SK-N-SH (cell line): ENCODE results near the gene STAT6. TPM values are rescaled to one million over a fixed set of nuclear protein-coding genes. Genes with fewer than 3 reads are reported as not detected.

Experiments used
- CTCF ChIA-PET: fragments of 300-600, 350-600 bp; formaldehyde crosslinking; extraction: SDS; loops from one replicate; lab custom pipeline; 2021; lab: Yijun Ruan, JAX
- POLR2A ChIA-PET: fragments of 350-600 bp; sonication (Branson Sonifier 250); formaldehyde crosslinking; extraction: SDS; loops from one replicate; lab custom pipeline; 2020; ENCODE audit warnings: antibody characterized with exemption, inconsistent platforms; lab: Yijun Ruan, JAX
- DNase-seq: peaks from one replicate; pipeline ENCODE4 v3.0.0; 2012
- H2AFZ ChIP-seq: fragments of 200-600 bp; sonication (generic); 2 replicates; pipeline ENCODE4 v1.8.1; 2016; ENCODE audit warnings: antibody characterized with exemption, mild to moderate bottlenecking, low read depth
- H3F3A ChIP-seq: fragments of 200-600 bp; sonication (generic); replicated peaks from 2 replicates; pipeline ENCODE3; 2016; ENCODE audit warnings: antibody characterized with exemption, mild to moderate bottlenecking; ENCODE audit not compliant: insufficient read depth
- H3K27ac ChIP-seq, 2 experiments: fragments of 200-500 bp in 1 of 2; fragments of 200-600 bp in 1 of 2; sonication (Bioruptor generic) in 1 of 2; sonication (generic), shearing (Covaris generic) in 1 of 2; 2 replicates each; pipeline versions ENCODE4 v1.5.1 to v1.6.1; 2014 to 2016; ENCODE audit warnings: low read depth in 2 of 2, inconsistent platforms in 1 of 2, low read length in 1 of 2, mild to moderate bottlenecking in 1 of 2, mixed read lengths in 1 of 2
- H3K27me3 ChIP-seq: fragments of 200-600 bp; sonication (generic), shearing (Covaris generic); 2 replicates; pipeline ENCODE4 v1.6.1; 2016; ENCODE audit warnings: mixed run types; ENCODE audit not compliant: insufficient read depth
- H3K36me3 ChIP-seq, 2 experiments: fragments of 200-500 bp in 1 of 2; fragments of 200-600 bp in 1 of 2; sonication (Bioruptor generic) in 1 of 2; sonication (generic) in 1 of 2; replicated peaks in 1 of 2; 2 replicates each; pipeline versions ENCODE3 to v1.5.1; 2014 to 2016; ENCODE audit warnings: low read length in 1 of 2, mild to moderate bottlenecking in 1 of 2; ENCODE audit not compliant: insufficient read depth in 2 of 2, control insufficient read depth in 1 of 2
- H3K4me1 ChIP-seq, 2 experiments: fragments of 200-500 bp in 1 of 2; fragments of 200-600 bp in 1 of 2; sonication (Bioruptor generic) in 1 of 2; sonication (generic), shearing (Covaris generic) in 1 of 2; 2 replicates each; pipeline versions ENCODE4 v1.5.1 to v1.6.1; 2014 to 2016; ENCODE audit warnings: low read depth in 1 of 2, low read length in 1 of 2, mixed run types in 1 of 2; ENCODE audit not compliant: insufficient read depth in 2 of 2, control insufficient read depth in 1 of 2
- H3K4me2 ChIP-seq: fragments of 200-600 bp; sonication (generic), shearing (Covaris generic); 2 replicates; pipeline ENCODE4 v1.6.1; 2017; ENCODE audit warnings: mixed run types
- H3K4me3 ChIP-seq, 2 experiments: fragments of 200-500 bp in 1 of 2; fragments of 200-600 bp in 1 of 2; sonication (Bioruptor generic) in 1 of 2; sonication (generic), shearing (Covaris generic) in 1 of 2; 2 replicates each; pipeline versions ENCODE4 v1.5.1 to v1.8.1; 2014 to 2016; ENCODE audit warnings: low read depth in 2 of 2, inconsistent platforms in 1 of 2, low read length in 1 of 2, mild to moderate bottlenecking in 1 of 2, mixed read lengths in 1 of 2, moderate library complexity in 1 of 2
- H3K79me2 ChIP-seq: fragments of 200-600 bp; sonication (generic); 2 replicates; pipeline ENCODE4 v1.8.1; 2017; ENCODE audit warnings: mild to moderate bottlenecking; ENCODE audit not compliant: insufficient read depth
- H3K9ac ChIP-seq: fragments of 200-600 bp; sonication (generic); 2 replicates; pipeline ENCODE4 v1.6.1; 2017; ENCODE audit warnings: mixed run types
- H3K9me2 ChIP-seq: fragments of 200-600 bp; sonication (generic); 2 replicates; pipeline ENCODE4 v1.6.1; 2017; ENCODE audit warnings: mixed run types
- H3K9me3 ChIP-seq: fragments of 200-600 bp; sonication (generic); 2 replicates; pipeline ENCODE4 v1.6.1; 2017; ENCODE audit warnings: mixed run types, mild to moderate bottlenecking, moderate library complexity
- H4K20me1 ChIP-seq: fragments of 200-600 bp; sonication (generic); 2 replicates; pipeline ENCODE4 v1.6.1; 2017; ENCODE audit warnings: mild to moderate bottlenecking, mixed run types; ENCODE audit not compliant: insufficient read depth
- CHD2 ChIP-seq: fragments of 150-350 bp; IDR thresholded peaks from 2 replicates; pipeline ENCODE4 v1.6.1; 2018; ENCODE audit warnings: low read length; ENCODE audit not compliant: partially characterized antibody
- EP300 ChIP-seq, 2 experiments: IDR thresholded peaks; 2 replicates each; pipeline versions ENCODE4 v1.4.0 to v1.6.1; 2012; ENCODE audit warnings: borderline replicate concordance in 1 of 2, low read depth in 1 of 2, low read length in 1 of 2
- EZH2phosphoT487 ChIP-seq: fragments of 200-600 bp; sonication (generic); IDR thresholded peaks from 2 replicates; pipeline ENCODE4 v1.6.1; 2017; ENCODE audit warnings: low read depth, mixed run types, mild to moderate bottlenecking, antibody characterized with exemption, moderate library complexity, borderline replicate concordance
- FOXM1 ChIP-seq: IDR thresholded peaks from 2 replicates; pipeline ENCODE4 v1.4.0; 2012; ENCODE audit warnings: low read depth, mild to moderate bottlenecking
- GATA2 ChIP-seq: sonication (generic); formaldehyde crosslinking; IDR thresholded peaks from 2 replicates; pipeline ENCODE4 v1.5.0; 2020; ENCODE audit warnings: mild to moderate bottlenecking, missing genetic modification reagents
- JUND ChIP-seq: IDR thresholded peaks from 2 replicates; pipeline ENCODE4 v1.4.0; 2012
- MEF2A ChIP-seq: IDR thresholded peaks from 2 replicates; pipeline ENCODE4 v1.4.0; 2012; ENCODE audit warnings: low read depth, borderline replicate concordance
- MXI1 ChIP-seq: IDR thresholded peaks from 2 replicates; pipeline ENCODE4 v1.6.1; 2012; ENCODE audit warnings: mild to moderate bottlenecking, low read depth, low read length, improper control_type of control experiment
- NFIC ChIP-seq: IDR thresholded peaks from 2 replicates; pipeline ENCODE4 v1.4.0; 2012; ENCODE audit warnings: borderline replicate concordance
- RCOR1 ChIP-seq: fragments of 150-350 bp; IDR thresholded peaks from 2 replicates; pipeline ENCODE4 v1.6.1; 2017; ENCODE audit warnings: antibody characterized with exemption, low read length
- SMC3 ChIP-seq: IDR thresholded peaks from 2 replicates; pipeline ENCODE4 v1.6.1; 2012; ENCODE audit warnings: low read depth, low read length, improper control_type of control experiment
- TCF12 ChIP-seq: IDR thresholded peaks from 2 replicates; pipeline ENCODE4 v1.4.0; 2012
- WGBS: methylation state at CpG from one replicate; pipeline ENCODE4 v1.1.6; 2017; ENCODE audit warnings: low lambda C conversion rate; 5-methylcytosine and 5-hydroxymethylcytosine counted together
- polyA plus RNA-seq, 3 experiments: library from polyadenylated mRNA; depleted of rRNA; stranded (reverse); fragments of >200 nt; gene quantifications; 2 replicates each; pipeline ENCODE4 v1.2.3, GENCODE V29; 2012
- TF ChIP-seq, protein P1 (sequence below): IDR thresholded peaks from 2 replicates; pipeline ENCODE4 v1.4.0; 2012; ENCODE audit warnings: low read depth, borderline replicate concordance
- TF ChIP-seq, protein P2 (sequence below): IDR thresholded peaks from 2 replicates; pipeline ENCODE4; 2012
- TF ChIP-seq, protein P3 (sequence below): IDR thresholded peaks from 2 replicates; pipeline ENCODE4 v1.4.0; 2012; ENCODE audit warnings: low read depth, borderline replicate concordance
- TF ChIP-seq, protein P4 (sequence below): IDR thresholded peaks from 2 replicates; pipeline ENCODE4 v1.6.1; 2012; ENCODE audit warnings: mild to moderate bottlenecking, low read depth, low read length, moderate library complexity

The STAT6 gene
- polyA plus RNA-seq, 1 of the 3 experiments (the other 2 are of a cell fraction) = 0.15 TPM

DNA sequence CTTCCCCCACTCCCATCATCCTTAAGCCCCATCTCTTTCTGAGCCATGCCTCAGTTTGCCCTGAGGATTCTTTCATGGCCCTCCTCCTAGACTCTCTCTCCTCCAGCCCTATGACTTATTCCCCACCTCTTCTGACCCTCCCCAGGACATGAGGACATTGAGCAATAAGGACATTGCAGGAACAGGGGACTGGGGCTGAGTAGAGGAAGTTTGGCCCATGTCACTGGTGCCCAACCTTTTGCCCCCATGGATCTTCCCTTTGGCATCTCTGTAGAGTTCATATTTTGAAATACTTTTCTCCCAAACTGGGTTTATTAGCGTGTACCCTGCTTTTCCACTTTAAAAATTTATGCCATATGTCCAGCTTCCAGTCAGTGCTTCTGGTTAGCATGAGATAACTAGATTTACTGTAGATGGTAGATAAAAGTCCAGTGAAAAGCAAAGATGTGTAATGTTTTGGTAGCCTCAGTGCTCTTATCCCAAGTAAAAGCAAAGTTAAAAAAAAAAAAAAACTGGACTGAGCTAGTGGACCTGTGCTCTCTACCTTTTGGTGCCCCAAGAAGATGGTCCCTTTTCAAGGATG lies 42.3 kb upstream of the STAT6 start:
- POLR2A ChIA-PET = interaction anchor here (0.7 to 1.8 kb wide), 2 partner anchors 26 to 97 kb away, joined by 3 to 10 read pairs; partner anchors contain the start of gene LRP1
- no peak overlapping the region for H3K4me2 ChIP-seq
- no peak overlapping the region for H3K4me3 ChIP-seq
- no peaks in the 10 kb centered on the region for H3K27me3 ChIP-seq
- TF ChIP-seq FOXM1 = no peak
- peak; percentile 11; the same call in 1 of the 2 replicates for TF ChIP-seq MXI1
- TF ChIP-seq NFIC = no peak
- peak; percentile 83 for TF ChIP-seq GATA2
- TF ChIP-seq, protein P1, sequence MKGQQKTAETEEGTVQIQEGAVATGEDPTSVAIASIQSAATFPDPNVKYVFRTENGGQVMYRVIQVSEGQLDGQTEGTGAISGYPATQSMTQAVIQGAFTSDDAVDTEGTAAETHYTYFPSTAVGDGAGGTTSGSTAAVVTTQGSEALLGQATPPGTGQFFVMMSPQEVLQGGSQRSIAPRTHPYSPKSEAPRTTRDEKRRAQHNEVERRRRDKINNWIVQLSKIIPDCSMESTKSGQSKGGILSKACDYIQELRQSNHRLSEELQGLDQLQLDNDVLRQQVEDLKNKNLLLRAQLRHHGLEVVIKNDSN = no peak
- TF ChIP-seq EP300 (IDR thresholded peaks at IDR 0.05; ENCODE audit: borderline replicate concordance in 1 of 2, low read depth in 1 of 2, low read length in 1 of 2) = peak in 1 of 2 experiments; percentile 87; a peak in 2 of 4 replicates
- TF ChIP-seq JUND = no peak
- no peak for TF ChIP-seq SMC3
- TF ChIP-seq, protein P2, sequence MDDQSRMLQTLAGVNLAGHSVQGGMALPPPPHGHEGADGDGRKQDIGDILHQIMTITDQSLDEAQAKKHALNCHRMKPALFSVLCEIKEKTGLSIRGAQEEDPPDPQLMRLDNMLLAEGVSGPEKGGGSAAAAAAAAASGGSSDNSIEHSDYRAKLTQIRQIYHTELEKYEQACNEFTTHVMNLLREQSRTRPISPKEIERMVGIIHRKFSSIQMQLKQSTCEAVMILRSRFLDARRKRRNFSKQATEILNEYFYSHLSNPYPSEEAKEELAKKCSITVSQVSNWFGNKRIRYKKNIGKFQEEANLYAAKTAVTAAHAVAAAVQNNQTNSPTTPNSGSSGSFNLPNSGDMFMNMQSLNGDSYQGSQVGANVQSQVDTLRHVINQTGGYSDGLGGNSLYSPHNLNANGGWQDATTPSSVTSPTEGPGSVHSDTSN = no peak
- peak; percentile 88 for TF ChIP-seq RCOR1
- TF ChIP-seq TCF12 = peak; percentile 24; the same call in 1 of the 2 replicates
- peak; percentile 72 for TF ChIP-seq CHD2
- WGBS = 87% methylated on average over 1 of the region's 1 CpG
- DNase-seq = peak; percentile 67
- H3K79me2 ChIP-seq = no peaks in the 10 kb centered on the region
- CTCF ChIA-PET = interaction anchor here (0.9 to 33.3 kb wide), 8 partner anchors 11 to 86 kb away, joined by 3 to 616 read pairs (median 5); partner anchors contain the start of gene LRP1
- no peaks in the 10 kb centered on the region for H3K9me2 ChIP-seq
- H3F3A ChIP-seq = peaks cover 22% of the 10 kb centered on the region
- H2AFZ ChIP-seq = no peak overlapping the region
- peaks cover 24 to 60% of the 10 kb centered on the region in 2 experiments for H3K4me1 ChIP-seq
- peaks cover 25 to 40% of the 10 kb centered on the region in 2 experiments for H3K36me3 ChIP-seq
- no peak overlapping the region for H3K9ac ChIP-seq
- peak overlapping the region; percentile 84 to 97; a peak in 3 of 4 replicates for H3K27ac ChIP-seq
- H3K9me3 ChIP-seq = no peaks in the 10 kb centered on the region
- no peaks in the 10 kb centered on the region for H4K20me1 ChIP-seq

DNA sequence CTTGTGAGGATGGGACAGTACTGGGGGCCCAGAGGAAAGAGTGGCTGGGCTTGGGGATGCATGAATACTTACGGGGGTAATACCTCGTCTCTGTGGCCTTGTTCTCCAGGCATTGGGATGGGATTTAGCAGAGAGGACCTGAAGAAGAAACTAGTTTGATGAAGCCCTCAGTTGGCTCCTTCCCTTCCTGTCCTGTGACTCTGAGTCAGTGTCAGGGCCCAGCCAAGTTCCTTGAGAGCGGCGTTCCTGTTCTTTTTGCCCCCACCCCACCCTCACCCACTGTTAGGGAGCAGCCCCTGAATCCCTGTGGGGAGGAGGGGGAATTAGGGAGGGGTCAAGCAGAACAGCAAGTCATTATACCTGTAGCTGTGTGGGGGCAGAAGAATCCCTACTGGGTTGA lies 41.5 kb upstream of the STAT6 start:
- CTCF ChIA-PET = interaction anchor here (0.9 to 33.3 kb wide), 5 partner anchors 10 to 83 kb away, joined by 3 to 616 read pairs (median 17); partner anchors contain the start of gene LRP1
- H3K9me2 ChIP-seq = no peaks in the 10 kb centered on the region
- H4K20me1 ChIP-seq = no peaks in the 10 kb centered on the region
- H3K9me3 ChIP-seq = no peaks in the 10 kb centered on the region
- H3K27me3 ChIP-seq = no peaks in the 10 kb centered on the region
- peak overlapping the region; percentile 84 to 97 for H3K27ac ChIP-seq
- WGBS = 84% methylated on average over 4 of the region's 4 CpGs
- H3K36me3 ChIP-seq = peaks cover 25 to 38% of the 10 kb centered on the region in 2 experiments
- H3K79me2 ChIP-seq = no peaks in the 10 kb centered on the region
- no peak overlapping the region for H3K4me3 ChIP-seq
- H3F3A ChIP-seq = peaks cover 22% of the 10 kb centered on the region
- H3K4me1 ChIP-seq = peaks cover 26 to 59% of the 10 kb centered on the region in 2 experiments
- H3K9ac ChIP-seq = peak overlapping the region; percentile 35; the same call in 1 of the 2 replicates
- no peak for DNase-seq
- no peak overlapping the region for H2AFZ ChIP-seq
- H3K4me2 ChIP-seq = peak overlapping the region; percentile 64
- POLR2A ChIA-PET = no interaction called here
- TF ChIP-seq EZH2phosphoT487 (no peak), EP300 (IDR thresholded peaks at IDR 0.05; ENCODE audit: borderline replicate concordance in 1 of 2, low read depth in 1 of 2, low read length in 1 of 2) (no peak), MEF2A (no peak), TCF12 (no peak), JUND (no peak), FOXM1 (no peak), NFIC (no peak)
- TF ChIP-seq, protein P2 = no peak
- TF ChIP-seq, protein P3, sequence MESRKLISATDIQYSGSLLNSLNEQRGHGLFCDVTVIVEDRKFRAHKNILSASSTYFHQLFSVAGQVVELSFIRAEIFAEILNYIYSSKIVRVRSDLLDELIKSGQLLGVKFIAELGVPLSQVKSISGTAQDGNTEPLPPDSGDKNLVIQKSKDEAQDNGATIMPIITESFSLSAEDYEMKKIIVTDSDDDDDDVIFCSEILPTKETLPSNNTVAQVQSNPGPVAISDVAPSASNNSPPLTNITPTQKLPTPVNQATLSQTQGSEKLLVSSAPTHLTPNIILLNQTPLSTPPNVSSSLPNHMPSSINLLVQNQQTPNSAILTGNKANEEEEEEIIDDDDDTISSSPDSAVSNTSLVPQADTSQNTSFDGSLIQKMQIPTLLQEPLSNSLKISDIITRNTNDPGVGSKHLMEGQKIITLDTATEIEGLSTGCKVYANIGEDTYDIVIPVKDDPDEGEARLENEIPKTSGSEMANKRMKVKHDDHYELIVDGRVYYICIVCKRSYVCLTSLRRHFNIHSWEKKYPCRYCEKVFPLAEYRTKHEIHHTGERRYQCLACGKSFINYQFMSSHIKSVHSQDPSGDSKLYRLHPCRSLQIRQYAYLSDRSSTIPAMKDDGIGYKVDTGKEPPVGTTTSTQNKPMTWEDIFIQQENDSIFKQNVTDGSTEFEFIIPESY = no peak
- TF ChIP-seq, protein P4, sequence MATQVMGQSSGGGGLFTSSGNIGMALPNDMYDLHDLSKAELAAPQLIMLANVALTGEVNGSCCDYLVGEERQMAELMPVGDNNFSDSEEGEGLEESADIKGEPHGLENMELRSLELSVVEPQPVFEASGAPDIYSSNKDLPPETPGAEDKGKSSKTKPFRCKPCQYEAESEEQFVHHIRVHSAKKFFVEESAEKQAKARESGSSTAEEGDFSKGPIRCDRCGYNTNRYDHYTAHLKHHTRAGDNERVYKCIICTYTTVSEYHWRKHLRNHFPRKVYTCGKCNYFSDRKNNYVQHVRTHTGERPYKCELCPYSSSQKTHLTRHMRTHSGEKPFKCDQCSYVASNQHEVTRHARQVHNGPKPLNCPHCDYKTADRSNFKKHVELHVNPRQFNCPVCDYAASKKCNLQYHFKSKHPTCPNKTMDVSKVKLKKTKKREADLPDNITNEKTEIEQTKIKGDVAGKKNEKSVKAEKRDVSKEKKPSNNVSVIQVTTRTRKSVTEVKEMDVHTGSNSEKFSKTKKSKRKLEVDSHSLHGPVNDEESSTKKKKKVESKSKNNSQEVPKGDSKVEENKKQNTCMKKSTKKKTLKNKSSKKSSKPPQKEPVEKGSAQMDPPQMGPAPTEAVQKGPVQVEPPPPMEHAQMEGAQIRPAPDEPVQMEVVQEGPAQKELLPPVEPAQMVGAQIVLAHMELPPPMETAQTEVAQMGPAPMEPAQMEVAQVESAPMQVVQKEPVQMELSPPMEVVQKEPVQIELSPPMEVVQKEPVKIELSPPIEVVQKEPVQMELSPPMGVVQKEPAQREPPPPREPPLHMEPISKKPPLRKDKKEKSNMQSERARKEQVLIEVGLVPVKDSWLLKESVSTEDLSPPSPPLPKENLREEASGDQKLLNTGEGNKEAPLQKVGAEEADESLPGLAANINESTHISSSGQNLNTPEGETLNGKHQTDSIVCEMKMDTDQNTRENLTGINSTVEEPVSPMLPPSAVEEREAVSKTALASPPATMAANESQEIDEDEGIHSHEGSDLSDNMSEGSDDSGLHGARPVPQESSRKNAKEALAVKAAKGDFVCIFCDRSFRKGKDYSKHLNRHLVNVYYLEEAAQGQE = no peak
